Activated CD4-positive, alpha-beta T cell treated with anti-CD3 and anti-CD28 coated beads, Interleukin-2, amount 50 U/mL, for 1 hour (primary cell): Measurements from ENCODE around the gene MGMT.

Experiments used
- DNase-seq: peaks from one replicate; pipeline ENCODE4 v3.0.0-alpha.2; 2020

Gene MGMT

GRCh38 chr10:129522041-129522585 is 55.1 kb downstream of the MGMT start:
- no peak for DNase-seq

- no peak for DNase-seq
Observed at GRCh38 chr10:129523031-129523722, 56.1 kb downstream of the MGMT start.

- DNase-seq, result no peak
Observed at GRCh38 chr10:129523723-129524316, 56.8 kb downstream of the MGMT start.

- DNase-seq, result no peak
Observed at GRCh38 chr10:129524936-129525335, 57.9 kb downstream of the MGMT start.

- DNase-seq, result no peak
Observed at GRCh38 chr10:129525401-129525801, 58.4 kb downstream of the MGMT start.

- no peak for DNase-seq
Observed at GRCh38 chr10:129526943-129527342, 59.9 kb downstream of the MGMT start.

- no peak for DNase-seq
Observed at GRCh38 chr10:129528376-129528978, 61.4 kb downstream of the MGMT start.

- no peak for DNase-seq
Observed at GRCh38 chr10:129530581-129530980, 63.5 kb downstream of the MGMT start.

- DNase-seq, result no peak
Observed at GRCh38 chr10:129531195-129531968, 64.3 kb downstream of the MGMT start.

- DNase-seq, result no peak
Observed at GRCh38 chr10:129531969-129532660, 65.1 kb downstream of the MGMT start.

- no peak for DNase-seq
Observed at GRCh38 chr10:129532838-129533237, 65.8 kb downstream of the MGMT start.

- DNase-seq, result no peak
Observed at GRCh38 chr10:129533281-129533680, 66.2 kb downstream of the MGMT start.

- DNase-seq, result no peak
Observed at GRCh38 chr10:129534826-129535225, 67.8 kb downstream of the MGMT start.

GRCh38 chr10:129536336-129536735 is 69.3 kb downstream of the MGMT start:
- DNase-seq, result no peak

- no peak for DNase-seq
Observed at GRCh38 chr10:129537151-129537550, 70.1 kb downstream of the MGMT start.

- no peak for DNase-seq
Observed at GRCh38 chr10:129538236-129538635, 71.2 kb downstream of the MGMT start.

- no peak for DNase-seq
Observed at GRCh38 chr10:129541200-129541599, 74.2 kb downstream of the MGMT start.

- DNase-seq, result no peak
Observed at GRCh38 chr10:129541748-129542487, 74.9 kb downstream of the MGMT start.

GRCh38 chr10:129542589-129542988 is 75.5 kb downstream of the MGMT start:
- DNase-seq, result no peak

- no peak for DNase-seq
Observed at GRCh38 chr10:129544205-129545202, 77.5 kb downstream of the MGMT start.

GRCh38 chr10:129545261-129545660 is 78.2 kb downstream of the MGMT start:
- DNase-seq, result no peak
